Measurements from ENCODE around the gene PIAS1.

The PIAS1 gene

GRCh38 chr15:68190048-68190447 lies 135.9 kb downstream of the PIAS1 start:
- Histone ChIP-seq H3K4me3 (ENCODE audit: low read depth, low read length) (no peak overlapping the region), H3K27me3 (no peaks in the 10 kb centered on the region), H3K4me1 (peaks cover 14% of the 10 kb centered on the region), H3K9me3 (no peaks in the 10 kb centered on the region), H3K36me3 (peaks cover 43% of the 10 kb centered on the region)
- TF ChIP-seq CTCF (IDR thresholded peaks at IDR 0.05; ENCODE audit: low read depth, low read length) = no peak
- DNase-seq = no peak

- peaks cover 12% of the 10 kb centered on the region for H3K4me1 ChIP-seq
- H3K27me3 ChIP-seq = no peaks in the 10 kb centered on the region
- no peak for TF ChIP-seq CTCF (IDR thresholded peaks at IDR 0.05; ENCODE audit: low read depth, low read length)
- DNase-seq = no peak
- H3K4me3 ChIP-seq (ENCODE audit: low read depth, low read length) = no peak overlapping the region
- no peaks in the 10 kb centered on the region for H3K9me3 ChIP-seq
- peaks cover 48% of the 10 kb centered on the region for H3K36me3 ChIP-seq
Measured at GRCh38 chr15:68191555-68191954, 137.4 kb downstream of the PIAS1 start.

GRCh38 chr15:68192117-68192516 lies 138.0 kb downstream of the PIAS1 start:
- Histone ChIP-seq H3K4me3 (ENCODE audit: low read depth, low read length) (no peak overlapping the region), H3K9me3 (no peaks in the 10 kb centered on the region), H3K27me3 (no peaks in the 10 kb centered on the region), H3K4me1 (peaks cover 6% of the 10 kb centered on the region), H3K36me3 (peaks cover 52% of the 10 kb centered on the region)
- no peak for TF ChIP-seq CTCF (IDR thresholded peaks at IDR 0.05; ENCODE audit: low read depth, low read length)
- DNase-seq = no peak

- TF ChIP-seq CTCF (IDR thresholded peaks at IDR 0.05; ENCODE audit: low read depth, low read length) = no peak
- no peaks in the 10 kb centered on the region for H3K9me3 ChIP-seq
- no peak for DNase-seq
- H3K36me3 ChIP-seq = peaks cover 59% of the 10 kb centered on the region
- H3K4me1 ChIP-seq = peaks cover 4% of the 10 kb centered on the region; the same call in 1 of the 2 replicates
- H3K27me3 ChIP-seq = no peaks in the 10 kb centered on the region
- no peak overlapping the region for H3K4me3 ChIP-seq (ENCODE audit: low read depth, low read length)
Measured at GRCh38 chr15:68192804-68193486, 138.8 kb downstream of the PIAS1 start.

GRCh38 chr15:68195336-68196112 lies 141.4 kb downstream of the PIAS1 start:
- H3K36me3 ChIP-seq = peaks cover 55% of the 10 kb centered on the region
- H3K4me1 ChIP-seq = peaks cover 5% of the 10 kb centered on the region
- H3K9me3 ChIP-seq = no peaks in the 10 kb centered on the region
- no peak overlapping the region for H3K4me3 ChIP-seq (ENCODE audit: low read depth, low read length)
- no peaks in the 10 kb centered on the region for H3K27me3 ChIP-seq
- no peak for DNase-seq
- TF ChIP-seq CTCF (IDR thresholded peaks at IDR 0.05; ENCODE audit: low read depth, low read length) = no peak
